C4-2B (cell line): Measurements from ENCODE around the gene KLK10.

ENCODE experiments used
- H3K27ac ChIP-seq: fragments of 450-650 bp; 2 replicates; pipeline ENCODE4 v1.5.1; 2017
- CTCF ChIP-seq: fragments of 450-650 bp; conservative IDR thresholded peaks from 2 replicates; pipeline ENCODE4 v1.5.1; 2017; ENCODE audit warnings: mild to moderate bottlenecking
- ZFX ChIP-seq: fragments of 450-650 bp; IDR thresholded peaks from 2 replicates; pipeline ENCODE4 v1.6.1; 2017

The KLK10 gene, protein sequence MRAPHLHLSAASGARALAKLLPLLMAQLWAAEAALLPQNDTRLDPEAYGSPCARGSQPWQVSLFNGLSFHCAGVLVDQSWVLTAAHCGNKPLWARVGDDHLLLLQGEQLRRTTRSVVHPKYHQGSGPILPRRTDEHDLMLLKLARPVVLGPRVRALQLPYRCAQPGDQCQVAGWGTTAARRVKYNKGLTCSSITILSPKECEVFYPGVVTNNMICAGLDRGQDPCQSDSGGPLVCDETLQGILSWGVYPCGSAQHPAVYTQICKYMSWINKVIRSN

DNA sequence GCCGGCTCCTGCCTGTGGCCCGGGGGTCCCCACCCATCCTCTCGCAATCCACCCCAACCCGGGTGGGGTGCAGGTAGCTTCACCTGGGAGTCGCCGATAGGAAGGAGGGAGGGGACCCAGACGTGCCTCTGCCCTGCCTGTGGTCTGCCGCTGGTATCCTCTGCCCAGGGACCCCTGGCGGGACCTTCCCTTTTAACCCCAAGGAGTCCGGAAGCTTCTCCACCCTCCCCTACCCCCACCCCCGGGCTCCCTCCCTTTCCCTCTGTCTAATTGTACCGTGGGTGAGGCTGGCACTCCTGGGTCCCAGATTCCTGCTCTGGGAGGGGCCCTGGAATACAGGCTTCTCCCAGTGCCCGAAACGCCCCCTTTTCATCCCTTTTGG, at the start of gene KLK10:
TSS of gene KLK10 (minus strand) at position 166 of the 382 bp plus-strand sequence. CDS start 579 bp downstream, outside the sequence.
- no peak within 1 kb of the TSS for H3K27ac ChIP-seq
- TF ChIP-seq CTCF = no peak
- no peak for TF ChIP-seq ZFX

DNA sequence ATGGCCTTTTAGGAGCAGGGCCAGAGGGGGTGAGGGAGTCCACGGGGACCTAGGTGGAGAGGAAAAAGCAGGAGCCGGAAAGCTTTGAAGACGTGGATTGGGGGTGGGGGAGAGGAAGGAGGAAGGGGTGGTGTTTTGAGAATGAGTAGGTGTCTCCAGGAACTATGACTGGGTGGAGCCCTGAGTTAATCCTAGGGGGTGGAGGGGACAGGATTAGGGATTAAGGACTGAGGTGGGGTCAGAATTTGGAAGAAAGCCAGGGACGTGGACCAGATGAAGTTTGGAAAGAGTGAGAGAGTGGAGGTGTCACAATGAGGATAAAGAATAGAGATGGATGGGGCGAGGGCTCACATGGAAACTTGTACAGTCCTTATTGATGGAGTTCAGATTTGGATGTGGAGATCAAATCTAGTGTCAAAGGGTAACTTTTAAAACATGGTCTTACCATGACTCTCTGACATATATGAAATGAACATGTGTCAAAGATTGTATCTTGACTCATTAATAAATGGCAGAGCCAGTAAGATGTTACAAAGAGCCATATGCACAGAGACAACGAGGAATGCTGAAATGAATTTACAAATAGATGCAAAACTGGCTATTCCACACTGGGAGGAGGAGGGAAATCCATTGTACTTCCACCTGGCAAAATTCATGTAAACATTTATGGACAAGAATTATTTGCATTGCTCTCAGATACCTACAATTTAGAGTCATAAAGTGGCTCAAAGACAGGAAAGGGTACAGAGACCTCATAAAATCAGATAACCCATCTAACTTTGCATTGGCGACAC, 47.1 kb upstream of the KLK10 start:
- TF ChIP-seq CTCF = no peak
- no peak for TF ChIP-seq ZFX
- H3K27ac ChIP-seq = peak overlapping the region; percentile 30

GRCh38 chr19:51065221-51065960, 45.9 kb upstream of the KLK10 start:
- H3K27ac ChIP-seq = peak overlapping the region; percentile 30
- no peak for TF ChIP-seq CTCF
- no peak for TF ChIP-seq ZFX

GRCh38 chr19:51064534-51065220, 45.2 kb upstream of the KLK10 start, which contains the start of gene KLK13:
KLK13 (minus strand) TSS chr19:51065092; CDS start chr19:51065067, 25 bp downstream.
- H3K27ac ChIP-seq = peak within 1 kb of the TSS; percentile 30
- TF ChIP-seq ZFX = no peak

DNA sequence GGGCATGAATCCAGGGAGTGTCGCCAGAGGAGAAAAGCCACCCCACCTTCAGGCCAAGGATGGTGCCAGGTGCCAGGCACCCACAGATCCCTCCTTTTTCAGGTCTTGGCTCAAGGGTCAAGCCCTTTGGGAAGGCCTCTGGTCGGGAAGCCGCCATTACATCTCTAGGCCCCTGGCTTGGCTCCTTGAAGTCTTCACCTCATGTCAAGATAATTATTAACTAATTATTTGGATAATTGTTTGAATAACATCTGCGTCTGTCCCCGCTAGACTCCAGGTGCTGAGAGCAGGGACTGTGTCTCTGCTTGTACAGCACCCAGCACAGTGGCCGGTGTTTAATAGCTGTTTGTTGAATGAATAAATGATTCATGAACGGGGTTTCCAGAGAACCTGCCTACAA, 44.2 kb upstream of the KLK10 start:
- TF ChIP-seq ZFX = no peak
- TF ChIP-seq CTCF = no peak
- no peak overlapping the region for H3K27ac ChIP-seq

DNA sequence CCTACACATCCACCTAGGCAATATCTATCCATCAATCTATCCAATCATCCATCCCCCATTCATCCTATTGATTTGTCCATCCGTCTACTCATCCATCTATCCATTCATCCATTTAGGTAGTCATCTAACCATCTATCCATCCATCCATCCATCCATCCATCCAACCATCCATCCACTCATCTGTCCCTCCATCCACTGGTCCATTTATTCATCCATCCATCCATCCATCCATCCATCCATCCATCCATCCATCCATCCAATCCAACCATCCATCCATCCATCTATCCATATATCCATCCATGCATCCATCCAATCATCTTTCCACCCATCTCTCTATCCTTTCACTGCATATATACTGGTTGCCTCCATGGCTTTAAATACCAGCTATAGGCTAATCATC, 41.5 kb upstream of the KLK10 start:
- TF ChIP-seq ZFX (no peak), CTCF (no peak)
- no peak overlapping the region for H3K27ac ChIP-seq

DNA sequence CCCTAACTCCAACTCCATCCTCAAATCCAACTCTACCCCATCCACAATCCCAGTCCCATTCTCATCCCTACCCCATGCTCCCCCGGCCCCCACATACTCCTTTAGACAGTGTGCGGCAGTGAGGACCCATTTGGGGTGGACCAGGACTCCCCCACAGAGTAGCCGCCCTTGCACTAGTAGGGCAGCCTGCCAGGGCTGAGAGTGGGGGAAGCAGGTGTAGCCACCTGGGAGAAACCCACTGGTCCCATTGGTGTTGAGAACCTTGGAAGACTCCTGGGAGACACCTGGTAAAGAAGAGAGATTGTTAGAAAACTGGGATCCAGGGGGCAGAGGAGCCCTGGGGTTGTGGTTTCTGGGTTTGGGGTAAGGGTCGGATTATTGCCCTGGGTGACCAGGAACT, 40.8 kb upstream of the KLK10 start:
- no peak overlapping the region for H3K27ac ChIP-seq
- TF ChIP-seq CTCF = no peak
- TF ChIP-seq ZFX = no peak
